ENCODE measurements around the gene PEX13. TPM values are rescaled to one million over a fixed set of nuclear protein-coding genes. Genes with fewer than 3 reads are reported as not detected.
"Not testable (repeated sequence)": the region's sequence is repeated elsewhere in the genome, so short reads cannot be mapped to it uniquely, and the experiment has no call there.

Gene PEX13
- polyA plus RNA-seq, 6 donors from 2014 or later, result 8.5 to 17.9 (median 10.6) TPM

DNA sequence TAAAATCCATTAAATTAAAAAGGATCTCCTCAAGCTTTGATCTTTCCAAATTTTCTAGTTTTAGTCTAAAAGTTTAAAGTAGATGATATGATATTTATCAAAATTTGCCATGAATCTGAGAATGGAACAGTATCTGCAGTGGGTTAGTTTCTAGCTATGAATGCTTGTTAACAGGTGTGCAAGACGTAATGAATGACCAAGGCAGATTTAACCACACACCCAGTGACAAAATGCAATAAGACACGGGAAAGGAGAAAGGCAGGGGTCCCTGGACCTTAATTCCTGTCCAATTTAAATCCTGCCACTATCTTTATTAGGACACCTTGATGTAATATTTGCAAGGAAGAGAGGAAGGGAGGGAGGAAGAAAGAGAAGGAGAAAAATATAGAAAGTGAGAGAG is 30.5 kb upstream of the PEX13 start:
- H3K4me3 Mint-ChIP-seq, result peak overlapping the region; percentile 18 to 80 (median 61)
- H3K27me3 Mint-ChIP-seq, result no peaks in the 10 kb centered on the region
- no peaks in the 10 kb centered on the region for H3K36me3 Mint-ChIP-seq
- ATAC-seq (ENCODE audit: low read depth in 2 of 2) (no peak), DNase-seq (no peak)
- H3K27ac Mint-ChIP-seq, result peak overlapping the region; percentile 21 to 97 (median 86)
- peaks cover 0 to 11% (median under 1%) of the 10 kb centered on the region in 7 donors for H3K9me3 Mint-ChIP-seq
- peaks cover 23 to 49% (median 29%) of the 10 kb centered on the region in 3 donors for H3K4me1 Mint-ChIP-seq

DNA sequence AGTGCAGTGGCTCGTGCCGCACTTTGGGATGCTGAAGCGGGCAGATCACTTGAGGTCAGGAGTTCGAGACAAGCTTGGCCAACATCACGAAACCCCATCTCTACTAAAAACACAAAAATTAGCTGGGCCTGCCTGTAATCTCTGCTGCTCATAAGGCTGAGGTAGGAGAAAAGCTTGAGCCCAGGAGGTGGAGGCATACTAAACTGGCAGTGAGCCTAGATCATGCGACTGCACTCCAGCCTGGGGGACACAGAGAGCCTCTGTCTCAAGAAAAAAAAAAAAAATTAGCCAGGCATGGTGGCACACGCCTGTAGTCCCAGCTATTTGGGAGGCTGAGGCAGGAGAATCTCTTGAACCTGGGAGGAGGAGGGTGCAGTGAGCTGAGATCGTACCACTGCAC is 29.9 kb upstream of the PEX13 start:
- Mint-ChIP-seq H3K9me3 (peaks cover 0 to 13% (median 2%) of the 10 kb centered on the region in 7 donors), H3K27ac (peak overlapping the region in 5 of 6 donors; percentile 6 to 97 (median 34)), H3K4me1 (peaks cover 26 to 55% (median 34%) of the 10 kb centered on the region in 3 donors), H3K4me3 (peak overlapping the region in 4 of 8 donors; percentile 54 to 80 (median 74))
- not testable (repeated sequence) for ATAC-seq (ENCODE audit: low read depth in 2 of 2); H3K27me3 Mint-ChIP-seq; H3K36me3 Mint-ChIP-seq; DNase-seq

GRCh38 chr2:60989259-60989658 is 28.3 kb upstream of the PEX13 start:
- no peaks in the 10 kb centered on the region for H3K27me3 Mint-ChIP-seq
- H3K36me3 Mint-ChIP-seq, result no peaks in the 10 kb centered on the region
- peaks cover 29 to 66% (median 43%) of the 10 kb centered on the region in 3 donors for H3K4me1 Mint-ChIP-seq
- H3K9me3 Mint-ChIP-seq, result peaks cover 0 to 13% (median 7%) of the 10 kb centered on the region in 7 donors
- no peak for DNase-seq
- H3K4me3 Mint-ChIP-seq, result peak overlapping the region in 1 of 8 donors; percentile 21
- peak overlapping the region; percentile 18 to 79 (median 56) for H3K27ac Mint-ChIP-seq
- ATAC-seq (ENCODE audit: low read depth in 2 of 2), result no peak

DNA sequence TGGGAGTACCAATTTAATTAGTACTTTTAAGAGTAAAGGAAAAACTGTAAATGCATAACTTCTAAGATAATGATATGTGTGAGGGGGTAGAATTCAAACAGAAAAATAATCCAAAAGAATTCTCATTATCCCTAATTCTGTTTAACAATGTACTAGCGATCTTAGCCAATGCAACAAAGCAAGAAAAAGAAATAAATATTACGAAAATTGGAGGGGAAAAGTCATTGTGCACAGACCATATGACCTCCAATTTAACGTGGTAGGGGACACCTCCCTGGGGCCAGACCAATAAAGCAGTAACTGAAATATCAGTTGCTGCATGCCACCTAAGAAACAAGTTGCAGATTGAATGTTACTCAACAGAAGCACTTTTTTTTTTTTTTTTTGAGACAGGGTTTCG is 25.9 kb upstream of the PEX13 start:
- Mint-ChIP-seq H3K4me1 (peaks cover 34 to 71% (median 54%) of the 10 kb centered on the region in 3 donors), H3K27ac (peak overlapping the region in 5 of 6 donors; percentile 22 to 99 (median 98)), H3K9me3 (peaks cover 0 to 13% (median 7%) of the 10 kb centered on the region in 7 donors), H3K4me3 (peak overlapping the region in 2 of 8 donors; percentile 3 to 22), H3K27me3 (no peaks in the 10 kb centered on the region), H3K36me3 (no peaks in the 10 kb centered on the region)
- DNase-seq, result no peak
- no peak for ATAC-seq (ENCODE audit: low read depth in 2 of 2)

GRCh38 chr2:60992985-60993392 is 24.5 kb upstream of the PEX13 start:
- DNase-seq (peak; percentile 84), ATAC-seq (ENCODE audit: low read depth in 2 of 2) (peak; percentile 98 to 99)
- peak overlapping the region; percentile 98 to 99 (median 99) for H3K27ac Mint-ChIP-seq
- peaks cover 0 to 13% (median 7%) of the 10 kb centered on the region in 7 donors for H3K9me3 Mint-ChIP-seq
- H3K4me1 Mint-ChIP-seq, result peaks cover 30 to 73% (median 45%) of the 10 kb centered on the region in 3 donors
- no peaks in the 10 kb centered on the region for H3K36me3 Mint-ChIP-seq
- H3K4me3 Mint-ChIP-seq, result peak overlapping the region; percentile 28 to 89 (median 82)
- H3K27me3 Mint-ChIP-seq, result no peaks in the 10 kb centered on the region

- Mint-ChIP-seq H3K4me3 (peak overlapping the region in 5 of 8 donors; percentile 11 to 73 (median 43)), H3K36me3 (no peaks in the 10 kb centered on the region), H3K4me1 (peaks cover 30 to 82% (median 41%) of the 10 kb centered on the region in 3 donors), H3K27ac (peak overlapping the region; percentile 77 to 99 (median 98)), H3K9me3 (peaks cover 0 to 13% (median 7%) of the 10 kb centered on the region in 7 donors), H3K27me3 (no peaks in the 10 kb centered on the region)
- DNase-seq (no peak), ATAC-seq (ENCODE audit: low read depth in 2 of 2) (no peak)
These were observed 23.4 kb upstream of the PEX13 start for GRCh38 chr2:60994131-60994530.

DNA sequence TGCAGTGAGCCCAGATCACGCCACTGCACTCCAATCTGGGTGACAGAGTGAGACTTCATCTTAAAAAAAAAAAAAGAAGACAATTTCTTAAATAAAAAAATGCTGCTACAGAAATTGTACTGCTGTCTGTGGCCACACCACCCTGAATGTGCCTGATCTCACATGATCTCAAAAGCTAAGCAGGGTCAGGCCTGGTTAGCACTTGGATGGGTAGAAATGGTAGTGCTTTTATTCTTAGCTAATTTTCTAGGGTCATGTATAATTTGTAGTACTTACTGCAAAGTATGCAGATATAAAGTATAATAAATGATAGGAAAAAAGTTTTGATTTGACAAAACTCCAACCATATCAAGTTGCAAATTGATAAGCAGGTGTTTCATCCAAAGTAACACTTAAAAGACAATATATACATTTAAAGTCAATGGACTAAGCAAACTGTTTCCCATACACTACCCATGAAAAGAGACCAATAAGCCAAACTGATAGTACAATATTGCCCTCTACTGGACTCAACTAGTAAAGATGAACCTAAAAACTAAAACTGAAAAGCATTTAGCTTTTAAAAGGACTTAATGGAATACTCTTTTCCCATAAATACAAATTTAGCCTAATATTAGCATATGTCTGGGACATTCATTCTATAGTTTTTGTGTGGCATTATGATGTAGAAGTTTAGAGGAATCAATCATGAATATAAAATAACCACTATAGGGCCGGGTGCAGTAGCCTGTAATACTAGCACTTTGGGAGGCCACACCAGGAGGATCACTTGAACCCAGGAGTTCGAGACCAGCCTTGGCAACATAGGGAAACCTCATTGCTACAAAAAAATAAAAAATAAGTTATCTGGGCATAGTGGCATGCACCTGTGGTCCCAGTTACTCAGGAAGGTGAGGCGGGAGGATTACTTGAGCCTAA is 18.6 kb upstream of the PEX13 start:
- Mint-ChIP-seq H3K4me1 (peaks cover 15 to 44% (median 15%) of the 10 kb centered on the region in 3 donors), H3K36me3 (no peaks in the 10 kb centered on the region), H3K27ac (peak overlapping the region in 4 of 6 donors; percentile 39 to 53 (median 50)), H3K9me3 (no peaks in the 10 kb centered on the region), H3K4me3 (peak overlapping the region in 1 of 8 donors; percentile 35), H3K27me3 (no peaks in the 10 kb centered on the region)
- ATAC-seq (ENCODE audit: low read depth in 2 of 2) (peak; percentile 68 to 69), DNase-seq (peak; percentile 58)

DNA sequence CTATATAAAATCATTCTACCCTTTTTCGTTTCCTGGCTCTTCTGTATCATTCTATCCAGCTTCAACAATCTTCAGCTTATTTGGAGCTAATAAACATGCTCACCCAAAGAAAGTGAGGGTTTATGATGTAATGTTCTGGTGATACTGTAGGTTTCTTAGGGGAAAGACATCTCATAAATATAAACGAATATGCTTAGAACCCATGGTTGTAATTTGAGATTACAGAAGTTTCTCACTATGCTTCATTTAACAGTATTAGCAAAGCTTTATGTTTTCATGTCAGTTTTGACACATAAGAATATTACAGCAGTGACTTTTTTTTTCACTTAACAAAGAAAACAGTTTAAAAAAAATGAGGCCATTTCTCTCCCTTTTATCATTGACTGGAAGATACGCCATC is 11.8 kb upstream of the PEX13 start:
- Mint-ChIP-seq H3K36me3 (no peaks in the 10 kb centered on the region), H3K27ac (no peak overlapping the region), H3K4me3 (no peak overlapping the region), H3K27me3 (no peaks in the 10 kb centered on the region), H3K4me1 (no peaks in the 10 kb centered on the region), H3K9me3 (no peaks in the 10 kb centered on the region)
- ATAC-seq (ENCODE audit: low read depth in 2 of 2) (no peak), DNase-seq (no peak)

DNA sequence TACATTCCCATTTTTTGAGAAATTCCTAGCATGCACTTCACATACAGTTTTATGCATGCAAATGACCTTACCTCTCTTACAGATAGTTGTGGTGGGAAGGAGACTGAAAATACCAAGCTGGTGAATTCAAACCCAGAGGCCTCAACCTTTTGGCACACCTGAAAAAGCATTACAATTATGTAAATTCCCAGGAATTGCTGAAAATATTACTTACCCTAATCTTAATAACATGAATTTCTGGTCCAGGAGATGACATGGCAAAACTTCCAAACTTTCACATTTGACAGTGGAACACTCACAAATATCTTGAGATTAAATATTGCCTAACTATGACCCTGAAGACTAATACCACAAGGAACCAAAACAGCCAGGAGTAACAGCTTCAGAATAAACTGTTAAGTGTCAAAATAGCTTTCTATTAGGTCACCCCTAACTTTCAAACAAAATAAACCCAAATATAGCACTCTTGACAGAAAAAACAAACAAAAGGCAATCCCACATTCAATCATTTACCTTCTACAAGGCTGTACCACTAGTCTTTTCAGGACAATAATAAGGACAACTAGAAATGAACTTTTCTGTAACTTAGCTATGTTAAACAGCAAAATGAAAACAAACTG is 10.9 kb upstream of the PEX13 start:
- no peaks in the 10 kb centered on the region for H3K36me3 Mint-ChIP-seq
- H3K27me3 Mint-ChIP-seq, result no peaks in the 10 kb centered on the region
- no peaks in the 10 kb centered on the region for H3K4me1 Mint-ChIP-seq
- ATAC-seq (ENCODE audit: low read depth in 2 of 2), result no peak
- H3K4me3 Mint-ChIP-seq, result no peak overlapping the region
- no peak for DNase-seq
- no peak overlapping the region for H3K27ac Mint-ChIP-seq
- no peaks in the 10 kb centered on the region for H3K9me3 Mint-ChIP-seq

DNA sequence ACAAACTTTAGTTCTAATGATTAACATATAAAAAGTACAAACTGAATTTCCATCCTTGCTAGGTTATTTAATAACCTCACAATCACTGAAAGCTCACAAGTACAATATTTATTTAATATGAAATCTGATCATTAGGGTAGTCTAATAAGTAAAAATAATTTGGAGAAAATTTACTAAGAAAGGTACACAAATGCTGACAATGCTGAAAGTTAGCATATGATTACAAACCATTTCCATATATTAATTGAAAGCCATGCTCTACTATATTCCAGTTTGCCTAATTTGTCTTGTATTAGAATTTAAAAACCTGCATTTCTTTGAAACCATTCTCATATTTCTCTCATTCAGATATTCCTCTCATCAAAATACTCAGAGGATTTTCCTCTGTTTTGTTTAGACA is 8.2 kb upstream of the PEX13 start:
- H3K4me1 Mint-ChIP-seq, result no peaks in the 10 kb centered on the region
- H3K4me3 Mint-ChIP-seq, result no peak overlapping the region

GRCh38 chr2:61011678-61012077 is 5.8 kb upstream of the PEX13 start:
- Mint-ChIP-seq H3K27ac (no peak overlapping the region), H3K27me3 (no peaks in the 10 kb centered on the region), H3K9me3 (no peaks in the 10 kb centered on the region), H3K4me3 (no peak overlapping the region), H3K36me3 (no peaks in the 10 kb centered on the region), H3K4me1 (peaks cover 5 to 12% (median 8%) of the 10 kb centered on the region in 3 donors)
- DNase-seq (no peak), ATAC-seq (ENCODE audit: low read depth in 2 of 2) (no peak)

More for the DNA sequence above, 8.2 kb upstream of the PEX13 start:
- Mint-ChIP-seq H3K27me3 (no peaks in the 10 kb centered on the region), H3K36me3 (no peaks in the 10 kb centered on the region), H3K9me3 (no peaks in the 10 kb centered on the region), H3K27ac (no peak overlapping the region)
- DNase-seq (no peak), ATAC-seq (ENCODE audit: low read depth in 2 of 2) (no peak)

DNA sequence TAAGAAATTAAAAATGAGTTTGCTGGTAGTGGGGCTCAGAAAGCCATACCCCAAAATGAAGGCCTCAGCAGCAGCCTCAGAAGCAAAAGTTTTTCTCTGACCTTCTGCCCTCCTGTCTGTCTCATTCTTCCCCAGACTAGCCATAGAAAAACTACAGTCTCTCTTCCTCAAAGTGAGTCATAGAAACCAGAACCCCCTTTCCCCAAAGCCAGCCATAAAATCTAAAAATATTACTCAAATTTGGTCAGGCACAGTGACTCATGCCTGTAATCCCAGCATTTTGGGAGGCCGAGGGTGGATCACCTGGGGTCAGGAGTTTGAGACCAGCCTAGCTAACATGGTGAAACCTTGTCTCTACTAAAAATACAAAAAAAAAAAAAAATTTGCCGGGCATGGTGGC is 5.2 kb upstream of the PEX13 start:
- not testable (repeated sequence) for ATAC-seq (ENCODE audit: low read depth in 2 of 2); H3K9me3 Mint-ChIP-seq; H3K27ac Mint-ChIP-seq; H3K36me3 Mint-ChIP-seq; H3K27me3 Mint-ChIP-seq; DNase-seq
- Mint-ChIP-seq H3K4me1 (peaks cover 5 to 12% (median 8%) of the 10 kb centered on the region in 3 donors), H3K4me3 (peak overlapping the region in 1 of 8 donors; percentile 30)

DNA sequence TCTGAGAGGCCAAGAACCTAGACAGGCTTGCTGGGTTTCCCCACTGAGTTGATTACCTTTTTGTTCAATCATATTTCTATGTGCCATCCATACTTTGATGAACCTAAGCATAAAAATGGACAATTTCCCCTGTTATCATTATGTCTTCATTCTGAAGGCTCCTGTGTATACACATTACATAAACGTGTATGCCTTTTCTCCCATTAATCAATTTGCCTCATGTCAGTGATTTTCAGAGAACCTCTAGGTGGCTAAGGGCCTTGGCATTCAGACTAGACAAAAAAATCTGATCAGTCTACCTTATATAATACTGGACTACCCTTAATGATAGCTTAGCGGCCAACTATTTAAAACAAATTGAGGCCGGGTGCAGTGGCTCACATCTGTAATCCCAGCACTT is 4.1 kb upstream of the PEX13 start:
- peak overlapping the region in 1 of 8 donors; percentile 41 for H3K4me3 Mint-ChIP-seq
- peak overlapping the region in 1 of 6 donors; percentile 19 for H3K27ac Mint-ChIP-seq
- H3K36me3 Mint-ChIP-seq, result peaks cover 0 to 7% of the 10 kb centered on the region in 2 donors
- H3K27me3 Mint-ChIP-seq, result no peaks in the 10 kb centered on the region
- DNase-seq (no peak), ATAC-seq (ENCODE audit: low read depth in 2 of 2) (no peak)
- no peaks in the 10 kb centered on the region for H3K9me3 Mint-ChIP-seq
- peaks cover 8 to 17% (median 9%) of the 10 kb centered on the region in 3 donors for H3K4me1 Mint-ChIP-seq

Data from naive B cell (primary cell).